Right cardiac atrium (tissue), 5 donors: Measurements from ENCODE around the gene CPAMD8. TPM values are rescaled to one million over a fixed set of nuclear protein-coding genes. Genes with fewer than 3 reads are reported as not detected.
A peak's percentile ranks its signal among the peaks of the same experiment; 100 is the strongest.

Experiments used
- ATAC-seq, 2 donors: fragments of 200-7000 bp; cut with Tn5 transposase; one replicate each; pipeline versions ENCODE4 v1.8.0 to v1.9.1; 2020; ENCODE audit warnings: moderate library complexity in 2 of 2, mild to moderate bottlenecking in 1 of 2
- DNase-seq, 3 donors: peaks; one replicate each; pipeline ENCODE4 v3.0.0-alpha.2; 2020
- H3K27ac ChIP-seq: one replicate; pipeline ENCODE4 v1.5.1; 2013; ENCODE audit warnings: mild to moderate bottlenecking, low read length, control low read depth, moderate library complexity
- H3K27me3 ChIP-seq: one replicate; pipeline ENCODE4 v1.6.1; 2013; ENCODE audit not compliant: control insufficient read depth, insufficient read depth
- H3K4me1 ChIP-seq: one replicate; pipeline ENCODE4 v1.6.1; 2013; ENCODE audit warnings: low read length; ENCODE audit not compliant: control insufficient read depth, insufficient read depth
- H3K4me3 ChIP-seq: one replicate; pipeline ENCODE4 v1.5.1; 2013; ENCODE audit warnings: low read length, control low read depth
- H3K9me3 ChIP-seq: one replicate; pipeline ENCODE4 v1.6.1; 2013; ENCODE audit warnings: low read length; ENCODE audit not compliant: control insufficient read depth
- WGBS: extraction: QIAGEN DNeasy Blood & Tissue Kit; methylation state at CpG from one replicate; pipeline ENCODE4 v1.1.7; 2013; 5-methylcytosine and 5-hydroxymethylcytosine counted together
- intact Hi-C, 4 donors: fragments of 100-400 bp; cut with DNase I; formaldehyde crosslinking; loops; one replicate each; pipeline versions ENCODE4 v1.11.0 to v1.14.0; 2022 to 2023
- polyA plus RNA-seq: library from polyadenylated mRNA; stranded (reverse); fragments of 200-250 nt; gene quantifications from one replicate; pipeline ENCODE4 v1.2.3, GENCODE V29; 2013
- total RNA-seq, 4 donors: library from RNA; stranded (reverse); fragmentation: NEBNext Ultra II Directional; extraction: Animal tissue kit (Norgen Biotek cat#: 25700); gene quantifications; one replicate each; pipeline ENCODE4 v1.2.1, GENCODE V29; 2021
- donor health status: healthy with polysubstance abuse.
- donor health status: DM: no; HTN: yes; CAD: no.
- donor health status: DM: no; HTN: no; CAD: no.
- donor health status: DM: no; HTN: yes; CAD: no; lungs with severe emphysema.
- donor health status: DM: yes; HTN: yes; CAD: no.

The CPAMD8 gene
- total and polyA plus RNA-seq, 5 donors = 2.4 to 19.7 (median 9.6) TPM

DNA sequence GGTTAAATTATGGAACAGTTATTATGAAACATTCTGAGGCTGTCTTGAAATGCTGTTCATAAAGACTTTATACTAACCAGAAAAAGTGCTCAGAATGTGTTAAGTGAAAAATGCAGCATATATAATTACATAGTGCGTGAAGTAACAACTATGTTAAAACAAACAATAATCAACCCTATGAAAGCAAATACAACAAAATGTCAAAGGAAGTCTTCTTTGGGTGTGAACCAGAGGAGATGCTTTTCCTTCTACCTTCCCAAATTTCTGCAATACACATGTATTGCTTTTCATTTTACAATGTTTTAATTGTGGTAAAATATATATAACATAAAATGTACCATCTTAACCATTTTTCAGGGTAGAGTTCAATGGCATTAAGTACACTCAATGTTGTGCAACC is 92.1 kb downstream of the CPAMD8 start:
- no peak overlapping the region for H3K27ac ChIP-seq
- WGBS = 93% methylated on average over 1 of the region's 1 CpG
- no peaks in the 10 kb centered on the region for H3K4me1 ChIP-seq
- ATAC-seq = no peak
- H3K27me3 ChIP-seq = no peaks in the 10 kb centered on the region
- DNase-seq = no peak
- no peak overlapping the region for H3K4me3 ChIP-seq
- intact Hi-C loops = no loop called here
- H3K9me3 ChIP-seq = no peaks in the 10 kb centered on the region

DNA sequence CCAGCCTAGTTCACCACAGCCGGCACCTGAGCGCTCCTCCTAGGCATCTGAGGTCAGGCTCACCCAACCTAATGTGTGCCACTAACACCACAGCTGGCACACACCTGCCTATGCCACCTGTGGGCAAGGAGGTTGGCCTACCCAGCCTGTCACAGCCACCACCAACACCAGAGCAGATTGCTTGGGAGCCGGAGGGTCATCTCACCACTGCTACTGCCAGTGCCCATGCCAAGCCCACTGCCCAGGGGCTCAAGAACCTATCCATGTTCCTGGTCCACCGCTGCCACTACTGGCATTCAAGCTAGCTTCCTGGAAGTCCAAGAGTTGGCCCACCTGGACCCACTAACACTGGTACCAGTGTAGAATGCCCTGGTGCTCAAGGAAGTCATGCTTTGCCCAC is 95.3 kb downstream of the CPAMD8 start:
- H3K4me1 ChIP-seq = no peaks in the 10 kb centered on the region
- intact Hi-C loops = no loop called here
- 95% methylated on average over 4 of the region's 4 CpGs for WGBS
- DNase-seq (no peak), ATAC-seq (no peak)
- H3K4me3 ChIP-seq = no peak overlapping the region
- H3K9me3 ChIP-seq = no peaks in the 10 kb centered on the region
- H3K27me3 ChIP-seq = no peaks in the 10 kb centered on the region
- no peak overlapping the region for H3K27ac ChIP-seq

DNA sequence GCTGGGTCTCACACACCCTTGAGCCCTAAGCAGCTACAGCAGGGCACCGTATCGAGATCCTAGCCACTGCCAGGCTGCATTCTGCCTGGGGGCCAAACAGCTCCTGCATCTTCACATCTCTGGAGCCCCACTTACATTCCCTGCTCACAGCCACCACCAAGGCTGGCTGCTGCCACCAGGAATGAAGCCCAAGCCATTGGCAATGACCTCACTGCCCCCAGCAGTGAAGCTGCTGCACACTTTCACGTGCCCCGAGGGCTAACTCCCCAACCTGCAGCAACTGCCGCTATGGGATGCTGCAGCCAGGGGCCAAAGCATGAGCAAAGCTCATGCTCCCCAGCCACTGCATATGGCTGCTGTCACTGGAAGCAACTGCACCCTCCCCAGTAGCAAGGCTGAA is 95.9 kb downstream of the CPAMD8 start:
- intact Hi-C loops = no loop called here
- 75% methylated on average over 5 of the region's 5 CpGs for WGBS
- no peak for ATAC-seq
- H3K27ac ChIP-seq = no peak overlapping the region
- no peaks in the 10 kb centered on the region for H3K9me3 ChIP-seq
- no peaks in the 10 kb centered on the region for H3K4me1 ChIP-seq
- H3K4me3 ChIP-seq = no peak overlapping the region
- H3K27me3 ChIP-seq = no peaks in the 10 kb centered on the region
- DNase-seq = no peak

DNA sequence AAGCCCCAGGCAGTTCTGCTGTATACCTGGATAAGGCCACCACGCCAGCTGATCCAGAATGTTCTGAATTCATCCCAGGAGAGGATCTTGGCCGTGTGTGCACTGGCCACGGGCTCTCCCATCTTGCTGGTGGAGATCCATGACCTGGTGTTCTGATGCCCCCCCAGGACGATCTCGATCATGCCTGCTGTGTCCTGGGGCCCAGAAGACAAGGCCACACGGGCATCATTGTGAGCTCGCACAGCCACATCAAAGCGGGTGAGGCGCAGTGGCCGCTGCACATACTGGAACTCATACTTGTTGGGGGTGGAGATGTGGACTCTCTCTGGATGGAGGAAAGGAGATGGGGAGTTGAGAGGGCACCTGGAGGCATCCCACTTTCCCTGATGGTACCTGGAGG is 97.7 kb downstream of the CPAMD8 start:
- H3K27ac ChIP-seq = no peak overlapping the region
- intact Hi-C loops = no loop called here
- WGBS = 96% methylated on average over 10 of the region's 10 CpGs

DNA sequence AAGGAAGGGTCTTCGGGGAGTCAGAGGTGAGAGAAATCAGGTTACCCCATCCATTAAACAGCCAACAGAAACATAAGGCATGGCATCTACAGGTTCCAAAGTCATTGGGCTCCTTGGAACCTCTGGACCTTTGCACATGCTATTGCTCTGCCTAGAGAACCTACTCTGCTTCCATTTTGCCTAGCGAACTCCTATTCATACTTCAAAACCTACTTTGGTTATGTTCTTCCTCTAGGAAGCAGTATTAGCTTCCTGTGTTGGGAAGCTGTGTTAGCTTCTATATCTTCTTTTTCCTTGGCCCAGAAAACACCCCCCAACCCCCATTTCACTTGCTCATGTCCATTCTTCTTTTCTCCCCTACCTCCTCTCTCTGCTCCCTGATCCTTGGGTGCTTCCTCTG is 98.3 kb downstream of the CPAMD8 start:
- Histone ChIP-seq H3K27ac (no peak overlapping the region), H3K9me3 (no peaks in the 10 kb centered on the region), H3K27me3 (no peaks in the 10 kb centered on the region), H3K4me3 (no peak overlapping the region), H3K4me1 (no peaks in the 10 kb centered on the region)
- intact Hi-C loops = no loop called here
- WGBS = 97% methylated on average over 2 of the region's 2 CpGs
- no peak for DNase-seq
- no peak for ATAC-seq

More for the DNA sequence above, 97.7 kb downstream of the CPAMD8 start:
- Histone ChIP-seq H3K9me3 (no peaks in the 10 kb centered on the region), H3K4me3 (no peak overlapping the region), H3K27me3 (no peaks in the 10 kb centered on the region), H3K4me1 (no peaks in the 10 kb centered on the region)
- DNase-seq (no peak), ATAC-seq (no peak)

DNA sequence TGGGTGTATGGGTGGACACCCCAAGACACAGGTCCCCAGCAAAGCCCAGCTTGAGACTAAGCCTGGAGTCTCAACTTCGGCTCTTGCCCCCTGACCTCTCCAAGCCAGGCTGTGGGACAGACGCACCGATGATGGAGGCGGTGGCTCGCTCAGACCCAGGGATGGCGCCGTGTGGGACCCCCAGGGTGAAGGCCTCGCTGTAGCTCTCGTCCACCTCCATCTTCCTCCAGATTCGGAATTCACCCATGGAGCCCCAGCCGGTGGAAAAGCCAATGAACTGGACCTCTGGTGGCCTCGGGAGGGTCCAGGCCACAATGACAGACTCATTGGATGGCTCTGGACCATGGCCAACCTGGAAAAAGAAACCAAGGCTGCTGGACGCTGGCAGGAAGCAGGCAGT is 98.7 kb downstream of the CPAMD8 start:
- no peak overlapping the region for H3K27ac ChIP-seq
- no peaks in the 10 kb centered on the region for H3K9me3 ChIP-seq
- 93% methylated on average over 13 of the region's 13 CpGs for WGBS
- intact Hi-C loops = no loop called here
- H3K27me3 ChIP-seq = no peaks in the 10 kb centered on the region
- no peak overlapping the region for H3K4me3 ChIP-seq
- no peaks in the 10 kb centered on the region for H3K4me1 ChIP-seq
- ATAC-seq (no peak), DNase-seq (no peak)

DNA sequence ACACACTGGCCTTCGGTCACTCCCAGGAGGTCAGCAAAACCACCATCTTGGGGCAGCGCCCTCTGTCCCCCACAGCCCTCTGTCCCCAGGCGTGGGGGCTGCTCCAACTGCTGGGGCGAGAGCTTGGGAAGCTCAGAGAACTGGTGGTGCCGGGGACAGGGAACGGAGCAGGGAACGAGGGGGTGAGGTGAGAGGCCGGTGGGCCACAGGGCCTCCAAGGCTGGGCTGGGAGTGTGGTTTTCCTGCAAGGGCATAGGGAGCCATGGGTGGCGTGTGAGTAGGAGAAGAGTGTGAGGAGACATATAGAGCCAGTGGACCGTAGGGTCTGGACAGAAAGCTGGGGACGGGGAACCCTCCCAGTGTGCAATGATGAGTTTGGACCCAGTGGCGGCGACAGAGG is 103.7 kb downstream of the CPAMD8 start:
- peaks cover 2% of the 10 kb centered on the region for H3K9me3 ChIP-seq
- ATAC-seq (no peak), DNase-seq (no peak)
- no peak overlapping the region for H3K4me3 ChIP-seq
- WGBS = 93% methylated on average over 13 of the region's 13 CpGs
- no peak overlapping the region for H3K27ac ChIP-seq
- no peaks in the 10 kb centered on the region for H3K27me3 ChIP-seq
- no peaks in the 10 kb centered on the region for H3K4me1 ChIP-seq
- intact Hi-C loops = no loop called here

DNA sequence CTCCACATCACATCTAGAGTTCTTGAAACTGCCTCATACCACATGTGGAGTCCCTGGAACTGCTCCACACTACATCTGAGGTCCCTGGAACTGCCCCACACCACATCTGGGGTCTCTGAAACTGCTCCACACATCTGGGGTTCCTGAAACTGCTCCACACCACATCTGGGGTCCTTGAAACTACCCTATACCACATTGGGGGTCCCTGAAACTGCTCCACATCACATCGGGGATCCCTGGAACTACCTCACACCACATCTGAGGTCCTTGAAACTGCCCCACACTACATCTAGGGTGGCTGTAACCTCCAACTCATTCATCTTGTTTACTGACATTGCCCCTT is 104.0 kb downstream of the CPAMD8 start:
- WGBS = 72% methylated on average over 1 of the region's 1 CpG
- Histone ChIP-seq H3K4me3 (no peak overlapping the region), H3K9me3 (peaks cover 2% of the 10 kb centered on the region), H3K27ac (no peak overlapping the region), H3K27me3 (no peaks in the 10 kb centered on the region), H3K4me1 (no peaks in the 10 kb centered on the region)
- intact Hi-C loops = no loop called here
- DNase-seq = no peak
- ATAC-seq = no peak

DNA sequence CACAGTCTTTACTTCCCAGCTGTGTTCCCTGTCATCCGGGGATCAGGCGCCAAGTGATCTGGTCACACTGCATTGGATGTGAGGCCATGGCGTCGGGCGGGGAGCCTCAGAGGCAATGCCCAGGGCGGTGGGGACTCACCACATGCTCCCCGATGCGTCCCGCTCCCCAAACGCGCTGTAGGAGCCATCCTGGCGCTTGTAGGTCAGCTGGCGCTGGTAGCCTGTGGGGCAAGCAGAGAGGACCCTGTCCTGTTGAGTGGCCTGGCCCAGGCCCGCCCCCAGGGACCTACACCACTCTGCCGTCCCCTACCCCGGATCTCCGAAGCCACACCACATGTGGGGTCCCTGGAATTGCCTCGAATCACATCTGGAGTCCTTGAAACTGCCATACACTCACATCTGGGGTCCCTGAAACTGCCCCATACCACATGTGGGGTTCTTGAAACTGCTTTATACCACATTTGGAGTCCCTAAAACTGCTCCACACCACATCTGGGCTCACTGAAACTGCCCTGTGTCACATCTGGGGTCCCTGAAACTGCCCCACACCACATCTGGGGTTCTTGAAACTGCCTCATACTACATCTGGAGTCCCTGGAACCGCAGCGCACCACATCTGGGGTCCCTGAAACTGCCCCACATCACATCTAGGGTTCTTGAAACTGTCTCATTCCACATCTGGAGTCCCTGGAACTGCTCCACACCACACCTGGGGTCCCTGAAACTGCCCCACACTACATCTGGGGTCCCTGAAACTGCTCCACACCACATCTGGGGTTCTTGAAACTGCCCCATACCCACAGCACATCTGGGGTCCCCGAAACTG is 104.6 kb downstream of the CPAMD8 start:
- Histone ChIP-seq H3K27ac (no peak overlapping the region), H3K4me1 (no peaks in the 10 kb centered on the region), H3K4me3 (no peak overlapping the region), H3K27me3 (no peaks in the 10 kb centered on the region), H3K9me3 (peaks cover 2% of the 10 kb centered on the region)
- DNase-seq (no peak), ATAC-seq (no peak)
- intact Hi-C loops = no loop called here
- WGBS = 91% methylated on average over 21 of the region's 21 CpGs

DNA sequence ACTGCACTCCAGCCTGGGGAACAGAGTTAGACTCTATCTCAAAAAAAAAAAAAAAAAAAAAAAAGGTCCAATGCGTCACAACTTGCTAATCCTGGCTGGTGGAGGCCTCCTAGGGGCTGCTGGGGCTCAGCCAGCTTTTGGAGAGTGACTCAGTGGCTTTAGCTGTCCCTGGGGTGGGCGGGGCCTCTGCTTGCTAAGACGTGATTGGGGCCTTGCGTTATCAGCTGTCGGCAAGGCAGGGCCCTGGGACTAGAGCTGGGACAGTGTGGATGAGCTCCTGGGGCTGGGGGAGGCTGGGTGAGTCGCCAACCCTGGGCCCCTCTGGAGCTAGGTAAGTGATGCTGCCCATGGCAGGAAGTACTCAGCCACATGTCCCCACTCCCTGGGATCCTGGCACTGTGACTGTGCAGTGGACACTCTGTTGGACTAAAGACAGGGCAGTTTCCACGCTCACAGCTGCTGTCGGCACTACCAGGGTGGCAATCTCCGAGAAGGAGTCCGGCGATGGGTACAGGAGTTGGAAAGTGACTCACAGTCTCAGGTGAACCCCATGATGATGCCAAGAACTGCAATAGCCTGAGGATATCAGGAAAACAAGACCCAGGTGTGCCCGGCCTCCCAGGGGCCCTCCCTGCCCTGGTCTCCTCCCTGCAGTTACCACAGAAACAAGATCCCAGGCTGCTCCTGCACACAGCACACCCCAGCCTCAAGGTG is 105.6 kb downstream of the CPAMD8 start:
- ATAC-seq = peak in 1 of 2 donors; percentile 48
- WGBS = 65% methylated on average over 12 of the region's 12 CpGs
- Histone ChIP-seq H3K4me3 (no peak overlapping the region), H3K9me3 (peaks cover 2% of the 10 kb centered on the region), H3K4me1 (no peaks in the 10 kb centered on the region), H3K27me3 (no peaks in the 10 kb centered on the region), H3K27ac (no peak overlapping the region)
- peak in 2 of 3 donors; percentile 51 to 64 for DNase-seq
- intact Hi-C loops = no loop called here

DNA sequence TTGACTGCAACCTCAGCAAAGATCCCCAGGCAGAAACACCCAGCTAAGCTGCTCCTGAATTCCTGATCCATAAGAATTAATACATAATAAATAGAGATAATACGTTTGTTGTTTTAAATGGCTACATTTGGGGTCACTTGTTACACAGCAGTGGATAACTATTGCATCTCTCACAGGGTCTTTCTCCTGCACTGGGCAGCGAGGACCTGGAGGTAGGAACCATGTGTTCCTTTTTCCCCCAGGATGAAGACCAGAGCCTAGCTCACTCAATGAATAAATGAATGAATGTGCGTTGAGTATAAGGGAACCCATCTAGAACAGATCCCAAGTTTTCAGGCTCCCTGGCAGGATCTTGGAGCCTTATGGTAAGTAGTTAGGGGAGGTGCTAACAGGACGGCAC is 107.1 kb downstream of the CPAMD8 start:
- H3K4me1 ChIP-seq = no peaks in the 10 kb centered on the region
- DNase-seq = no peak
- WGBS = 82% methylated on average over 4 of the region's 4 CpGs
- no peak overlapping the region for H3K27ac ChIP-seq
- intact Hi-C loops = no loop called here
- H3K4me3 ChIP-seq = no peak overlapping the region
- H3K9me3 ChIP-seq = peaks cover 2% of the 10 kb centered on the region
- ATAC-seq = no peak
- no peaks in the 10 kb centered on the region for H3K27me3 ChIP-seq
